Measurements from ENCODE around the gene ZFYVE26.

The ZFYVE26 gene

DNA sequence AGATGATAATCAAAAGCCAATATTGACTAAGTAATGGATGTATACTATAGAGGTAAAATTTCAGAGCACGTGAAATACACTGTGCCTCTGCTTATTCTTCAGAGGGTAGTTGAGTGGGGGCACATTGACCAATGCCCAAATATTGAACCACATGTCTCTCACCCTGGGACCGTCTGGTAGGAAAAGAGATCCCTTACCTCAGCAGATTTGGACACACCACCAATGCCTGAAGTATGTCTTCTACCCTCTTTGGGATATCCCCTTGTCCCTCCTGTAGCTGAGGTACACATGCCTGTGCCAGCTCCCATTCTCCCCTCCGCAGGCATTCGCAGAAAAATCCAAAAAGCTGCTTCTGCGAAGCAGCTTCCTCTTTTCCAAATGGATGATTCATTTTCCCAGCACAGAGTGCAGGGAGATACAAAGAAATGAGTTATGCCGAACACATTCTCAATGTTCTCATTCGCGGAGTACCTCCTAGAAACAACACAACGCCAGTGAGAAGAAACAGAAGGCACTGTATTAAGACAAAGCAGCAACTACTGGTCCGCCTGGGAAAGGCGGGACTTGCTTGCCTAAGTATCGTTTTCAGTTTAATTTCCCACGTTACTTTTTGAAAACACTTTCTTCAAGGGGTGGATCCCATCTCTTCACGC is 691 bp downstream of the ZFYVE26 start:
- DNase-seq: no peak

DNA sequence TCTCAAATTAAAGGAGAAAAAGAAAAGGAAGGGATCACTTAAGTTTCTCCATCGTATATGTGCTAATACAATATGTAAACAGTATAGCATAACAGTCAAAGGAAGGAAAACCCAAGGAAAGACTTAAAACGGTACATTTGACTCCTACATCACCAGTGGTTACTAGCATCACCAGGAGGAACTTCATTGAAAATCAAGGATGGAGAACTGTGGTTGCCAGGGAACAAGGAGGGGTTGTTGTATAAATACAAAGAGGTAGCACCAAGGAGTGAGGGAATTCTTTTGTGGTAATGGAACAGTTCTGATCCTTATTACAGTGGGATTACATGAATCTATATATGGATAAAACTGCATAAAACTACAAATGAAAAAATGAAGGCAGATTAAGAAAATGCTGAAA is 1.6 kb downstream of the ZFYVE26 start:
- no peak for DNase-seq

DNA sequence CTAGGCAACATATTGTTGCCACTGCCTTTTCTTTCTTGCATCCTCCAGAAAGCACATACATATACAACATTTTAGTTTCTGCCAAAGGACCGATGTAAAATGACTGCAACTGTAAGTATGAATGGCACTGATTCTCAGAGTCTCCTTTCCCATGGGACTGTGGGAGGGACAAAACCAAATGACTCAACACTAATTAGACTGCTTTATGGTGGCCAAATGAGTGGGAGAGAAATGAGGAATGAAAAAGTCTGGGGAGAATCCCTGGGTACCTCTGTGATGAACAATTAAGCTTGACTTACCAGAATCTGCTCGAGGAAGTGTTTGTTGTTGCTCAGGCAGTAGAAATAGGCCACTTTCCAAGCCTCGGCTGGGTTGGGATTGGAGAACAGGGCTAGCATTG is 10.1 kb downstream of the ZFYVE26 start:
- no peak for DNase-seq

DNA sequence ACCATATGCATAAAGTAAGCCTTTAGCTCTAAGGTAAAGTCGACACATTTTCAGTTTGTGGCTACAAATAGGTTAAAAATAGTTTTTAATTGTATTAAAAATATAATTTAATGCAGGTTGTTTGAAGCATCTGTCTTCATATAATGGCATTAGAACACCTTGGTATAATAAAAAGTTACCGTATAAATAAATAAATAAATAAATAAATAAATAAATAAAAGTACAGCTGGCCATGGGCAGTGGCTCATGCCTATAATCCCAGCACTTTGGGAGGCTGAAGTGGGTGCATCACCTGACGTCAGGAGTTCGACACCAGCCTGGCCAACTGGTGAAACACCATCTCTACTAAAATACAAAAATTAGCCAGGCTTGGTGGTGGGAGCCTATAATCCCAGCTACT is 15.6 kb downstream of the ZFYVE26 start:
- no peak for DNase-seq

DNA sequence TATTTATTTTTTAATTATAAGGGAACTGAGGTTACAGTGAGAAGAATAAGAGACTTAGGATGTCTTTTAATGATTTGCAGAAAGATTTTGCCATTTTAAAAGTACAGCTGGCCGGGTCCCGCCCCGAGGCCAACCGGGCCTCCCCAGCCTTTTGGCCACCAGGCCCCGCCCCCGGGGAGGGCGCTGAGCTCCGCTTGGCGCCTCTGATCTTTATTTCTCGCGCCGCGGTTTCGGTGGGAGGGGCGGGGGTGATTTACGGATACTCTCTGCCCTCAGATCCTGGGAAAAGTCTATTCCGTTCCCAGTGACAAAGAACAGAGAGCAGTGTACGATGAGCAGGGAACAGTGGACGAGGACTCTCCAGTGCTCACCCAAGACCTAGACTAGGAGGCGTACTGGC is 17.7 kb downstream of the ZFYVE26 start:
- DNase-seq: no peak

DNA sequence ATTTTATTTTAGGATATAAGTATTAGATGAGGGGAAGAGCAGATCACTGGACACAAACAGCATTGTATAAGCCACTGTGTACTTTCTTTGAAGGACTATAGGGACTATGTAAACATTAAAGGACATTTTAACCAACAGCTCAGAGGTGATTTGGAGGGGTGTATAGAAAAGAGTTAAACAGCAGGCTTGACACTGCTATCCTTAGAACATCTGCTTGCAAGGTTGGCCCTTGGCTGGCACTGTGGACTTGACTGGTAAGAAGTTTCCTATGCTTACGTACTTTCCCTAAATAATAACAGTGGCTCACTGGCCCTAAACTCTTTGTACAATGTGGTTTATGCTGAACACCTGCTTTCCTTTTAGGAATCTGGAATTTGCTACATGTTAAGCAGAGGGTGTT is 28.7 kb downstream of the ZFYVE26 start:
- DNase-seq: no peak

DNA sequence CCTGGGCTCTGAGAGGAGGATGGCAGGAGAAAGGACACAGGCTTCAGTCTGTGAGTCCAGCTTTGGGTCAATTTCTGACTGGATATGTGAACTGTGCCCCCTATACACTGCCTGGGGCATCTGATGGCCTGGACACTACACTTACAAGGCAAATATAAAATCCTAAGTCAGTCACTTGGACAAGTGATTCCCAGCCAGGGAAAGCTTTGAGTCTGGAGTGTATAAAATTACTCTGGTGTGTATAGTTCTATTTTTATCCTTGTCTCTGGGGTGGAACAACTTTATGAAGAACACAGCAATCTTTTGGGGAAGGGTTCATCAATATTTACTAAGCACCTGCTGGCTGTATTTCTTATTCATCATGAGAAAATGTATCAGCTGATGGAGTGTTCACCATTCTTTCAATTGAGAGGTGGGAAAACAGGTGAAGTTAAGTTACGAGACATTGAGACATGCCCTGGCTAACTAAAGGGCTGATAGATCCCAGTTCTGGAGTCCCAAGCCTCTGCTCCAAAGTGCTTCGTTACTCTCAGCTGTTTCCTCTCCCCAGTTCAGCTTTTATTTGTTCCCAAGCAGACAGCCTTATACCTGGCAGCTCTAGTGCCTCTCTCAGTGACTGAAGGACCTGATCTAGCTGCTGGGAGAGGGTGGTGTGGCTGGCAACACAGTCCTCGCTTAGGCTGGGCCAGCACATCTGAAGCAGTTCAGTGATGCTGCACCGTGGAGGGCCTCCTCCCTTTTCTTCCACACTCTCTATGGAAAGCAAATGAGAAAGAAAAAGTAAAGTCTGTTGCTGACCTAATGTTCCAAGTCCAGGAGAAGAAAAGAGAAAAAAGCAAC is 30.9 kb downstream of the ZFYVE26 start:
- DNase-seq: no peak

DNA sequence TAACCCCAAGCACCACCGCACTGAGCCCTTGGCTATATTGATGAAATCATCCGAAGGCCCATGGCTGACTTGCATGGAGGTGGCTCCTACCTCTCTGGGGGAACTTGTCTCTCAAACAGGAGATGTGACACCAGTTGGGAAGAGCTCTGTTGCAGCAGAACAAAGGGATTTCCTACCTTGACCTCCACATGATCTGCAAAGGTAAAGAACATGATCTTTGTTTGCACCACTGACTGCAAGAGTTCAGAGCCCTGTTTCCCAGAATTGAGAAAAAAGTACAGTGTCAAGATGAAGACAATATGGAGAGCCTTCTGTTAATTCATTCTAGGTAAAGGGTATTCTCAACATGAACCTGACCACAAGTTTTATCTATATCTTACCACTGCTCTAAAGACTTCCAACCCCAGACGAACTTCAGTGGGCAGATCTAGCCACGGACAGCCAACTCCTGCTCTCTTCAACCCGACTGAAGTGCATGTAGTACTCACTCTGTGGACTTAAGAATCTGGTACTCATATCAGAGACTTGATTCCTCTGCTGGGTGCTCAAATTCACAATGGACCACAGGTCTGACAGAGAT is 32.1 kb downstream of the ZFYVE26 start:
- DNase-seq: no peak

DNA sequence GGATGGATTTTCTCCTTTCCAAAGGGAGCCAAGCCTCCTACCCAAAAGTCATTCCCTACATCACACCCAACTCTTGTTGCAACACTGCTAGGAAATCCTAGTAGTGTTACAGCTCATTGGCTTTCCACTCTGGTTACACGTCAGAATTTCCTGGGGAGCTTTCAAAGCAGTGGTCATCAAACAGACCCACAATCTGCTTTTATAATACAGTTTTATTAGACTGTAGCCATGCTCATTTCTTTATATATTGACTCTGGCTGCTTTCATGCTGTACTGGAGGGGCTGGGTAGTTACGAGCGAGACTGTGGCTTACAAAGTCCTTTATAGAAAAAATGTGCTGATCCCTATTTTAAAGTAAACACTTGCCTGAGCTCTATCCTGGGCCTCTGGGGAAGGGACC is 34.3 kb downstream of the ZFYVE26 start:
- no peak for DNase-seq

DNA sequence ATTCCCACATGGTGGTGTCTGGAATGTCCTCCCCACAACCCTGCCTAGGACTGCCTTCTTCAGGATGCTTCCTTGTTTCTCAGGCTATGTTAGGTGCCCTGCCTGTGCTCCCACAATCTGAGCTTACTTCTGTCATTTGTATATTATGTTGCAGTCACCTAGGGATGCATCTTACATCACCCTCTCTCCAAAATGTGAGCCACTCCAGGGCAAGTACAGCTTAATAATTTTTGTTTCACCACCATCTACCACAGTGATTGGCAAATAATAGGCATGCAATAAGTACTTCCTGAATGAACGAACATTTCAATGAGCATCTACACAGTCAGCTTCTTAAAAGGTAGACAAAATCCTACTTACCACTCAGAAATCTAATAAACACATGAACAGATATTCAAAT is 37.6 kb downstream of the ZFYVE26 start:
- no peak for DNase-seq

DNA sequence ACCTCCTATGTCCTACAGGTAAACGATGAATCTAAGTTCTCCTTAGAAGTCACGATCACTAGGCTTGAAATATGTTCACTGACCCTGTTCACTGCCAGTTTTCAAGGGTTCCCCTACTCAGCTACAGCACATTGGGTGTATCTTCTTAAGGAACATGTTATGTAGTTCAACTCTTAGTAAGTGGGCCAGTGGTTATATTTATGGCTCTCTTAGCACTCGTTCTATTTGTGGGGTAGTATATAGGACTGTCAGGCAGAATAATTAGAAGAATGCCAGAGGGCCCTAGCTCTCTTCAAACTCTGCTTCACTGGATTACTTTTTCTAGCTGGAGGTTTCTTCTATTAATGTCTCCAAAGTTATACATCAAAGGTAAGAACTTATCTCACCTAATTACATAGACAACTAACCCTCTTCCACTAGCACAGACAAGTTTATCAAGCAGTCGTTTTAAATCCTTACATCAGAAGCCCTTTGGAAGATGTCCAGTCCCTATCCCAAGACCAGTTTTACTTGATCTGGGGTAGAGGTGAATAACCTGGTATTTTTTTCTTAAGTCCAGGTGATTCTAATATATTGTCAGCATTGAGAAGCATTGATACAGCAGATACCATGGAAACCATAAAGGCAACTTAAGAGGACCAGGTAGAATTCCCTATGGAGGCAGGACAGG is 39.6 kb downstream of the ZFYVE26 start:
- DNase-seq: no peak

DNA sequence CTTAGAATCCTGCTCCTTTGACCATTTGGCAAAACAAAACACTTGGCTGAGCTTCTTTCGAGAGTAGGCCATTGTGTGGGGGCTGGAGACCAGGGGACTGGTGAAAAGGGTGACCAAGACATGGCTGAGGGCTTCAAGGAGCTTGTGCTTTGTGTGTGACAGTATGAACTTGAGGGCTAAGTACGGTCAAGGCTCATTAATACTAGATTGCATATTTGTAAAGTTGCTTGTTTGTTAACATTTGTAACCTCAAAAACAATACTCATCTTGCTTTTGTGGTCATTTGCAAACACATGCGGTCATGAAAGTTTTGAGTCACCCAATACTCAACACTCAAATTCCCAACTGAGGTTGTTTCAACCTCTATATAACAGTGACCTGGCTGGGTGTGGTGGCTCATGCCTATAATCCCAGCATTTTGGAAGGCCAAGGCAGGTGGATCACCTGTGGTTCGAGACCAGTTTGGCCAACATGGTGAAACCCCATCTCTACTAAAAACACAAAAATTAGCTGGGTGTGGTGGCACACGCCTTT is 42.5 kb downstream of the ZFYVE26 start:
- no peak for DNase-seq

DNA sequence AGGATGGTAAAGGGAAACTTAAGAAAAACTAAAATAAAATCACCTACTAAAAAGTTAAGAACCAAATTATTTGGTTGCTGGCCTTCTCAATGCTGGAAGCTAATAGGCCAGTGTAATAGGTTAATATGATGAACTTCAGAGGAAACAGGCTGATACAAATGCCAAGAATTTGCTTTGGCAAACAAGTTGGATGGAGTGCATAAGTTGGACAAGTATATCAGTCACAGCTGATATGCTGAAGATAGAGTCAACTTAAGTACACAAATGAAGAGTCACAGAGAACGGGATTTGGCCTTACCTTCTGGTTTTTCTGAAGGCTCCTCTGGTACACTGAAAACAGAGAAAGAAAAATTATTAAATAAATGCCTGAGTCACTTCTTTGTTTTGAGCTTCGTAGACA is 48.2 kb downstream of the ZFYVE26 start:
- DNase-seq: no peak

DNA sequence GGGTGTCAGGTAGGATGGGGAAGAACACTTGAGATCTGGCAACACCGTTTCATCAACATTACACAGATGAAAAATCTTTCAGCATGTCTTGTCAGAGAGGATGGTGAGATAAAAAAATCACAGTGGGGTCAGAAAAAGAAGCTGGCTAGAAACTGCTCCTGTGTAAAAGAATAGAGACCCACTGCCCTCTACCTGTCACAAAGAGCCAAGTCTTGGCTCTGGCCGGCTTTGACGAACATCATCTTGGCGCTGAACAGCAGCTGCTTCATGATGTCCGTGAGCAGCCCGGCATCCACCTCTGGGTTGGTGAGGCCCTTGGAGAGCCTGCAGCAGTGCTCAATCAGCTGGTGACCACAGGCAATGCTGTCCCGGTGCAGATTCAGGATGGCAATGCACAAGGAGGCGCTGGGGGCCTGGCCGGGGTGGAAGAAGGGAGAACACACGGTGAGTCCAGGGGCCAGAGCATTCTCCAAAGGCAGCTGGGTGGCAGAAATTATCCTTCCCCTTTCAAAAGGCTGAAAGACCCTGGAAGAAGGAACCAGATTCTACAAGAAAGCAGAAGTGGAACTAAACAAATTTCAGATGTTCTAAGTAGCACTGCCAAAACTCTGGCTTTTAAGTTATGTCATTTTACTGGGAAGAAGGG is 50.2 kb downstream of the ZFYVE26 start:
- no peak for DNase-seq

DNA sequence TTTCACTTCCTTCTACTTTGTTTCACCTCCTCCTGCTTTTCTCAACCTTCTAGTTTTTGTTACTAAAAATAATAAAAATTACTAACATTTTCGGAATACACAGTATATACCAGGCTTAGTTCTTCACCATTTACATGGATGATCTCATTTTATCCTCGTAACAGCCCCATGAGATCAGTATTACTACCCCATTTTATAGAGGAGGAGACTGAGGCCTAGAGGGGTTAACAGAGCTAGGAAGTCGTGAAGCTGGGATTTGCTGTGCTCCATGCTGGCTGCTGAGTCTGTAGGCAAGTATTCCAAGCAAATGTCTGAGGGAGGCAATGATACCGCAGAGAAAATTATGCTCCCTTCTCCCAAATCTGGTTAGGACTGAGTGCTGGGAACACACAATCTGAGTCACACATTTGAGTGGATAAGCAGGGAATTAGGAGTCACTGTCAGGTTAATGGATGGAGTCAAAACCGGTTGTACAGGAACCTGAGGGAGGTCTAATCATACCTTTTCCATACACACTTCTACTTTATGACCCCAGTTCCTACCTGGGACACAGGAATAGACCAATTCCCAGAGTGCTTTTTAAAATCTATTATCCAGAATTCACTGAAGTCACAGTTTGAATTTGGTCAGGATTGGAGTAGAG is 51.1 kb downstream of the ZFYVE26 start:
- no peak for DNase-seq

DNA sequence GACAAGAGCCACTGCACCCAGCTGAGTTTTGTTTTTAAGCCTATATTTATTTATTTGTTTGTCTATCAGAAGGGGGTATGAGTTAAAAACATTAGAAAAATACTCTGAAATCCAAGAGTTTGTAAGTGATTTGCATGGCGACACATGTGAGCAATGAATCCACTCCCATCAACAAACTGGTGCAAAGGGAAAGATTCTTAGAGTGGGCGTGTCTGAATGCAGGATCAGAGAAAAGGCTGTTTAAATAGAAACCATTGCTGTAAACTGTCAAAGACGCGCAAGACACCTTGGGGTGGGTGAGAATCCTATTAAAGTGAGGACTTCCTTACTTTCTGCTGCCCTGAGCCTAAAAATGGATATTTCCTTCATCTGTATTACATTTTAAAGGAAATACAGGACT is 51.9 kb downstream of the ZFYVE26 start:
- DNase-seq: no peak

DNA sequence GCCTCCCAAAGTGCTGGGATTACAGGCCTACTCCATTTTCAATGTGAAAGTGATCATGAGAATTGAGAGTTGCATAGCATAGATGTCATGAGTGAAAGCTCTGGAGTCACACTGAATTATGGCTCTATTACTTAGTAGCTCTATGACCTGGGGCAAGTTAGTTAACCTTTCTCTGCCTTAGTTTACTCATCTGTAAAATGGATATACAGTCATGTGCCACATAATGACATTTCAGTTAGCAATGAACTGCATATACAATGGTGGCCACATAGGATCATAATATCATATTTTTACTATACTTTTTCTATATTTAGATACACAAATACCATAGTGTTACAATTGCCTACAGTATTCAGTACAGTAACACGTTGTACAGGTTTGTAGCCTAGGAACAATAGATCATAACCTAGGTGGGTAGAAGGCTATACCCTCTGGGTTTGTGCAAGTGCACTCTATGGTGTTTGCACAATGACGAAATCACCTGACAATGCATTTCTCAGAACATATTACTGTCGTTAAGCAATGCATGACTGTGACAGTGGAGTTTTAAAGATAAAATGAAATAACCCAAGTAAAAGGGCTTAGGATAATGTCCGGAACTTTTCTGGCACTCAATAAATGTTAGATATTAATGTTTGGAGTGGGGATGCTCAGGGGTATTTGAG is 53.1 kb downstream of the ZFYVE26 start:
- DNase-seq: no peak

DNA sequence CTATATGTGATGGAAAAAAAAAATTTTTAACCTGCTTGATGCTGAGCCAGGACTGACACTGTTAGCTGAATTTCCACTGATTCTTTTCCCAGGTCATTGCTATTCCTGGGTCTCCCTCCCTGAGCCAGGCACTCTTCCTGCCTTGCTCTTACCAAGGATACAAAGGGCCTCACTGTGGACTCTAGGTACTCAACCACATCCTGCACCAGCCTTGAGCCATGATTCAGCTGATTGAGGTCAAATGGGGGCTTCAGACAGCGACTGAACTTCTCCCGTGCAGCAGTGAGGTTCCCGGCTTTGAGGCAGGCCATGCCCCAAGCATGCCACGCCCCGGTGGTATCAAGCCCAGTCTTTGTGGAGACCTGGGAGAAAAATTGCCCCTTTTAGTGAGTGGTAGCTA is 54.3 kb downstream of the ZFYVE26 start:
- DNase-seq: no peak

DNA sequence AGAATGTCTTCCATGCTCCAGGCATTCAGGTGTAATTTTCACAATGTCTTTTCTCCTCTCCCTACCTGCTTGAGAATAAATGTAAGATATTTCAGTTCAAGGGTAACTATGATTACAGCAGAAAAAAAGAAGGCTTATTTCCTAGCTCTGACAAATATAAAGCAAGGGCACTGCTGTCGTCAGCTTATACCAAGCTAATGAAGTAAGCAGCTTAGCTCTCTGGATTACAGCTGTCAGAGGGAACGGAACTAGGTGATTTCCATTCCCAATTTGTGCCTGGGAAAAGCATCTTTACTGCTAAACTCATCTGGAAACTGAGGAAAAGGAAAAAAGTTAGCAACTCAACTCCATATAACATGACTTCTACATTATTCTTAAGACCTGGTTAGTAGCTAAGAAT is 56.5 kb downstream of the ZFYVE26 start:
- DNase-seq: no peak

DNA sequence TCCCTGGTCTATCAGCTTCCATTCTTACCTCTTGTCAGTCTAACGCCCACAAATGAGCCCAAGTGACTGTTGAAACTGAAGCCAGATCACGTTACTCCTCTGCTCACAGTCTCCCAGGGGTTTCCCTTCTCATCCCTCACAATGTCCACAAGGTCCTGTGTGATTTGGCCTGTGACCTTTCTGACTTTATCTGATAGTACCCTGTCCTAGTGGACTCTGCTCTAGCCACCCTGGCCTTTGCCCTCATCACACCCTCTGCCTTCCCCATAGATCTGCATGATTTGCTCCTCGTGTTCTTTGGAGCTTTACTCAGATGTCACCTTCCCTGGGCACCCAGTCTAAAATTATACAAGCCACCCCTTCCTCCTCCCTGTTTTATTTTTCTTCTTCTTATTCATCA is 59.2 kb downstream of the ZFYVE26 start:
- DNase-seq: no peak

DNA sequence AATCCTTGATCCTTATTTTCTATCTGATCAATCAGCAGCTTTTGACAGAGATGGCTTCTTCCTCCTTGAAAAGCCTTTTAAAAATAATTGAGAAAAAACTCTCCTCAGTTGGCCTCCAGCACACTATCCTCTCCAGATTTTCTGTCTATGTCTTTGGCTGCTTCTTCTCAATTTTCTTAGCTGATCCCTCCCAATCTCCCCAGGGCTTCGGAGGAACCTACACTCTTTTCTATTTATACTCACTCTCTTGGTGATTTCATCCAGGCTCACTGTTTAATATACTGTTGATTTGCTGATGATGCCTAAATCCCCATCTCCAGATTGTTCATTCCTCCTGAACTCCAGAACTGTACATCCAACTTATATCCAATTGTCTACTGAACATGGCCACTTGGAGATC is 59.9 kb downstream of the ZFYVE26 start:
- DNase-seq: no peak
